Peyer's patch (tissue), 4 donors: ENCODE results near the gene NEU3. TPM values are rescaled to one million over a fixed set of nuclear protein-coding genes. Genes with fewer than 3 reads are reported as not detected.

Source experiments
- DNase-seq, 3 donors: peaks; one replicate each; pipeline ENCODE4 v3.0.0-alpha.2; 2017 to 2019
- H3K27ac ChIP-seq, 4 donors: fragments of 200-600 bp; sonication (generic); one replicate each; pipeline ENCODE4 v1.5.1; 2016 to 2019
- H3K27me3 ChIP-seq, 2 donors: fragments of 200-600 bp; sonication (generic); one replicate each; pipeline ENCODE4 v1.5.1; 2019
- H3K36me3 ChIP-seq, 3 donors: fragments of 200-600 bp; sonication (generic); one replicate each; pipeline ENCODE4 v1.5.1; 2016 to 2019
- H3K4me1 ChIP-seq, 4 donors: fragments of 200-600 bp; sonication (generic); one replicate each; pipeline ENCODE4 v1.5.1; 2016 to 2019
- H3K4me3 ChIP-seq, 4 donors: fragments of 200-600 bp; sonication (generic); 1 replicate in 3 of 4; 2 replicates in 1 of 4; pipeline ENCODE4 v1.5.1; 2016 to 2019; ENCODE audit warnings: mild to moderate bottlenecking in 1 of 4
- H3K9me3 ChIP-seq, 4 donors: fragments of 200-600 bp; sonication (generic); one replicate each; pipeline ENCODE4 v1.5.1; 2016 to 2019; ENCODE audit warnings: mild to moderate bottlenecking in 1 of 4
- POLR2A ChIP-seq, 2 donors: fragments of 450-650 bp; IDR thresholded peaks; one replicate each; pipeline ENCODE4 v1.5.1; 2017; ENCODE audit warnings: antibody characterized with exemption in 2 of 2, mild to moderate bottlenecking in 2 of 2, moderate library complexity in 2 of 2
- total RNA-seq, 4 donors: library from RNA; depleted of rRNA; stranded (reverse); fragments of >200 nt; gene quantifications; one replicate each; pipeline ENCODE4 v1.1.0, GENCODE V29; 2016
- TF ChIP-seq, protein P1 (sequence below), 6 experiments: fragments of 450-650 bp in 4 of 6; fragments of 200-600 bp in 2 of 6; sonication (generic) in 1 of 6; IDR thresholded peaks; one replicate each; pipeline ENCODE4 v1.5.1; 2017 to 2019; ENCODE audit warnings: antibody characterized with exemption in 6 of 6, mild to moderate bottlenecking in 3 of 6, moderate library complexity in 1 of 6

NEU3 gene
- total RNA-seq, 4 donors from 2014 or later: 6.0 to 14.0 (median 10.1) TPM

DNA sequence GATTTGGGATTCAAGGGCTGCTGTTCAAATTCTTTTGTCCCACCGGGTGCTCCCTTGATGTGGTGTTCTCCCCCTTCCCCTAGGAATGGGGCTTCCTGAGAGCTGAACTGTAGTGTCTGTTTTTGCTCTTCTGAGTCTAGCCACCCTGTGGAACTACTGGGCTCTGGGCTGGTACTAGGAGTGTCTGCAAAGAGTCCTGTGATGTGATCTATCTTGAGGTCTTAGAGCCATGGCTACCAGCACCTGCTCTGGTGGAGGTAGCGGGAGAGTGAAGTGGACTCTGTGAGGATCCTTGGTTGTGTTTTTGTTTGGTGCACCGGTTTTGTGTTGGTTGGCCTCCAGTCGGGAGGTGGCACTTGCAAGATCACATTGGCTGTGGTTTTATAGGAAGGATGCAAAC is 61.8 kb downstream of the NEU3 start:
- DNase-seq: no peak
- TF ChIP-seq, protein P1, sequence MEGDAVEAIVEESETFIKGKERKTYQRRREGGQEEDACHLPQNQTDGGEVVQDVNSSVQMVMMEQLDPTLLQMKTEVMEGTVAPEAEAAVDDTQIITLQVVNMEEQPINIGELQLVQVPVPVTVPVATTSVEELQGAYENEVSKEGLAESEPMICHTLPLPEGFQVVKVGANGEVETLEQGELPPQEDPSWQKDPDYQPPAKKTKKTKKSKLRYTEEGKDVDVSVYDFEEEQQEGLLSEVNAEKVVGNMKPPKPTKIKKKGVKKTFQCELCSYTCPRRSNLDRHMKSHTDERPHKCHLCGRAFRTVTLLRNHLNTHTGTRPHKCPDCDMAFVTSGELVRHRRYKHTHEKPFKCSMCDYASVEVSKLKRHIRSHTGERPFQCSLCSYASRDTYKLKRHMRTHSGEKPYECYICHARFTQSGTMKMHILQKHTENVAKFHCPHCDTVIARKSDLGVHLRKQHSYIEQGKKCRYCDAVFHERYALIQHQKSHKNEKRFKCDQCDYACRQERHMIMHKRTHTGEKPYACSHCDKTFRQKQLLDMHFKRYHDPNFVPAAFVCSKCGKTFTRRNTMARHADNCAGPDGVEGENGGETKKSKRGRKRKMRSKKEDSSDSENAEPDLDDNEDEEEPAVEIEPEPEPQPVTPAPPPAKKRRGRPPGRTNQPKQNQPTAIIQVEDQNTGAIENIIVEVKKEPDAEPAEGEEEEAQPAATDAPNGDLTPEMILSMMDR (IDR thresholded peaks at IDR 0.05): no peak
- TF ChIP-seq POLR2A (IDR thresholded peaks at IDR 0.05): no peak
- H3K36me3 ChIP-seq: no peaks in the 10 kb centered on the region
- peaks cover 0 to 3% (median 0%) of the 10 kb centered on the region in 4 donors for H3K9me3 ChIP-seq
- no peak overlapping the region for H3K4me3 ChIP-seq
- H3K27ac ChIP-seq: no peak overlapping the region
- H3K27me3 ChIP-seq: no peaks in the 10 kb centered on the region
- no peaks in the 10 kb centered on the region for H3K4me1 ChIP-seq

DNA sequence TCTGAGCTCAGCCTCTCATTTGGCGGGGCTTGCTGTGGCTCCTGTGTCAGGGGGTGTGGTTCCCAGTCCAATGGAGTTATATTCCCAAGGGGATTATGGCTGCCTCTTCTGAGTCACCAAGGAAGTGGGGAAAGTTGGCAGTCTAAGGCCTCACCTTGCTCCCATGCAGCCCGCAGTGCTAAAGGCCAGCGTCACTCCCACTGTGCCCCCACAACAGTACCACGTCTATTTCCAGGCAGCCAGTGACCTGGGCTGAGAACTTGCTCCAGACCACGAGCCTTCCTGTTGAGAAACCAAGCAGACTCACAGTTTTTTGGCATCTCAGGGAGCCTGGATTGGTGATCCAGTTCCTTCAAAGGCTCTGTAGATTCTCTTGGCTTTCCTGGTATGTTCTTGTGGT is 62.3 kb downstream of the NEU3 start:
- Histone ChIP-seq H3K36me3 (no peaks in the 10 kb centered on the region), H3K4me1 (no peaks in the 10 kb centered on the region), H3K9me3 (peaks cover 0 to 3% (median 0%) of the 10 kb centered on the region in 4 donors), H3K27me3 (no peaks in the 10 kb centered on the region), H3K27ac (no peak overlapping the region), H3K4me3 (no peak overlapping the region)
- TF ChIP-seq, protein P1 (IDR thresholded peaks at IDR 0.05): no peak
- TF ChIP-seq POLR2A (IDR thresholded peaks at IDR 0.05): no peak
- no peak for DNase-seq

DNA sequence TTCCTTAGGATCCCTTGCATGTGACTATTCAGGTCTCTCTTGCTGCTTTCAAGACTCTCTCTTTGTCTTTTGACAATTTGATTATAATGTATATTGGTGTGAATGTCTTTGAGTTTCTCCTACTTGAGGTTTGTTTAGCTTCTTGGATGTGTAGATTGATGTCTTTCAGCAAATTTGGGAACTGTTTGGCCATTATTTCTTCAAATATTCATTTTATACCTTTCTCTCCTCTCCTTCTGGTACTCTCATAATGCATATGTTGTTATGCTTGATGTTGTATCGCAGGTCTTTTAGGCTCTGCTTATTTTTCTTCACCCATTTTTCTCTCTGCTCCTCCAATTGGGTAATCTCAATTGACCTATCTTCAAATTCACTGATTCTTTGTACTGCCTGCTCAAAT is 63.7 kb downstream of the NEU3 start:
- Histone ChIP-seq H3K4me3 (no peak overlapping the region), H3K4me1 (no peaks in the 10 kb centered on the region), H3K9me3 (peaks cover 0 to 3% (median 0%) of the 10 kb centered on the region in 4 donors), H3K27ac (no peak overlapping the region), H3K36me3 (no peaks in the 10 kb centered on the region), H3K27me3 (no peaks in the 10 kb centered on the region)
- TF ChIP-seq, protein P1 (IDR thresholded peaks at IDR 0.05): no peak
- TF ChIP-seq POLR2A (IDR thresholded peaks at IDR 0.05): no peak
- no peak for DNase-seq

DNA sequence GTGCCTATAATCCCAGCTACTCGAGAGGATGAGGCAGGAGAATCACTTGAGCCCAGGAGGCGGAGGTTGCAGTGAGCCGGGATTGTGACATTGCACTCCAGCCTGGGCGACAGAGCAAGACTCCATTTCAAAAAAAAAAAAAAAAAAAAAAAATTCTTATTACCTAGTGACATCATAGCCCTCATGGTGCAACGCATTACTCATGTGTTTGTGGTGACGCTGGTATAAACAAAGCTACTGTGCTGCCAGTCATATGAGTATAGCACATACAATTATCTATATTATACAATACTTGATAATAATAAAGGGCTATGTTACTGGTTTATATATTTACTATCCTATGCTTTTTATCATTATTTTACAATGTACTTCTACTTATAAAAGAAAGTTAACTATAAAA is 66.8 kb downstream of the NEU3 start:
- TF ChIP-seq POLR2A (IDR thresholded peaks at IDR 0.05): no peak
- TF ChIP-seq, protein P1 (IDR thresholded peaks at IDR 0.05): no peak
- no peak for DNase-seq
- no peak overlapping the region for H3K27ac ChIP-seq
- no peak overlapping the region for H3K4me3 ChIP-seq
- no peaks in the 10 kb centered on the region for H3K27me3 ChIP-seq
- H3K9me3 ChIP-seq: peaks cover 0 to 3% (median 0%) of the 10 kb centered on the region in 4 donors
- H3K4me1 ChIP-seq: no peaks in the 10 kb centered on the region
- no peaks in the 10 kb centered on the region for H3K36me3 ChIP-seq

DNA sequence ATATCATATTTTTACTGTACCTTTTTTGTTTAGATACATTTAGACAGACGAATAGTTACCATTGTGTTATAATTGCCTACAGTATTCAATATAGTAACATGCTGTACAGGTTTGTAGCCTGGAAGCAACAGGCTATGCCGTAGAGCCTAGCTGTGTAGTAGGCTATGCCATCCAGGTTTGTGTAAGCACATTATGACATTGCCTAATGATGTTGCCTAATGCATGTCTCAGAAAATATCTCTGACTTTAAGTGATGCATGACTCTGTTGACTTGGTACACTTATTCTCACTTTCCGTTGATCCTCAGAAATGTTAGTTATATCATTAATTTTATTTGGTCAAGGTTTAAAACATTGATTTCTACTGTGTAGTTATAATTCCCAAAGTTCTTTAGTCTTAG is 68.1 kb downstream of the NEU3 start:
- TF ChIP-seq, protein P1 (IDR thresholded peaks at IDR 0.05): no peak
- DNase-seq: no peak
- Histone ChIP-seq H3K27ac (no peak overlapping the region), H3K36me3 (no peaks in the 10 kb centered on the region), H3K4me1 (no peaks in the 10 kb centered on the region), H3K9me3 (peaks cover 0 to 3% (median 0%) of the 10 kb centered on the region in 4 donors), H3K27me3 (no peaks in the 10 kb centered on the region), H3K4me3 (no peak overlapping the region)

DNA sequence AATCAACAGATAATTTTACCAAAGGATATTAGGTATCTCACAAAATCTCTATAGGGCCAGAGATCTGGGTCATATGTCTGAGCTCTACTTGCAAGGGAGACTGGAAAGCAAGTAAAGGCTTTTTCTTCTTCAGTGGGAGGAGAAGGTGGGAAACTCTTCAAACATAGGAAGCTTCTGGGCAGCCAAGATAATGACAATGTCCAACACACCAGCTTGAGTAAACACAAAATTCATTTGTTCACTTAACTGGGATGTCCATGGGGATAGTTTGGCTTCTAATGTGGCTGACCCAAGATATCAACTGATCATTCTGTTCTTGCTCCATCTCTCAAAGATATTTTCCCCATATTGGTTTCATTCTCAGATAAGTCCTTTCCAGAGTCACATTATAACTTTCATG is 70.6 kb downstream of the NEU3 start:
- no peak for DNase-seq
- H3K36me3 ChIP-seq: no peaks in the 10 kb centered on the region

More for the DNA sequence above, 70.6 kb downstream of the NEU3 start:
- H3K4me1 ChIP-seq: no peaks in the 10 kb centered on the region
- H3K4me3 ChIP-seq: no peak overlapping the region
- H3K27ac ChIP-seq: no peak overlapping the region
- H3K9me3 ChIP-seq: no peaks in the 10 kb centered on the region
- no peaks in the 10 kb centered on the region for H3K27me3 ChIP-seq
- TF ChIP-seq, protein P1 (IDR thresholded peaks at IDR 0.05): no peak
- no peak for TF ChIP-seq POLR2A (IDR thresholded peaks at IDR 0.05)
